Fibroblast of skin of abdomen (primary cell): Measurements from ENCODE around the gene MSI1.
"Not testable (repeated sequence)": the region's sequence is repeated elsewhere in the genome, so short reads cannot be mapped to it uniquely, and the experiment has no call there.

ENCODE experiments used
- DNase-seq: peaks from one replicate; pipeline ENCODE4 v3.0.0-alpha.2; 2013

MSI1 gene

DNA sequence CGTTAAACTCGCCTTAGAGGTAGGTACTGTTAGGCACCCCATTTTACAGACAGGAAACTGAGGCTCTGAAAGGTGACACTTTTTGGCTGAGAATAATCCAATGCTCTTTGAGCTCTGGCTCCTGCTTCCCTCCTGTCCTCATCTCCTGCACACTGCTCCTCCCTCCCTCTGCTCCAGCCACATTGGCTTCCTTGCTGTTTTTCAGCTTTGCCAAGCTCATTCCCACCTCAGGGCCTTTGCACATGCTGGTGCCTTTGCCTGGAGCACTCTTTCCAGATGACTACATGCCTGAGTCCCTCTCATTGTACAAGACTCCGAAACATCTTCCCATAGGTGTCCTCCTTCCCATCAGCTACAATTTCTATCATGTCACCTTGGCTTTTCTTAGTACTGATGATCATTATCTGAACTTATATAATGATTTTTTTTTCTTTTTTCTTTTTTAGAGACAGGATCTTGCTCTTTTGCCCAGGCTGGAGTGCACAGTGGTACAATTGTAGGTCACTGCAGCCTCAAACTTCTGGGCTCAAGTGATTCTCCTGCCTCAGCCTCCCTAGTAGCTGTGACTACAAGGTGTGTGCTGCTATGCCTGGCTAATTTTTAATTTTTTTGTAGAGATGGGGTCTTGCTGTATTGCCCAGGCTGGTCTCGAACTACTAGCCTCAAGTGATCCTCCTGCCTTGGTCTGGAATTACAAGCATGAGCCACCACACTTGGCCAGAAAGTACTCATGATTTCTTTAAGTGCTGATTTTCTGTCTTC is 15.2 kb downstream of the MSI1 start:
- DNase-seq, result no peak

DNA sequence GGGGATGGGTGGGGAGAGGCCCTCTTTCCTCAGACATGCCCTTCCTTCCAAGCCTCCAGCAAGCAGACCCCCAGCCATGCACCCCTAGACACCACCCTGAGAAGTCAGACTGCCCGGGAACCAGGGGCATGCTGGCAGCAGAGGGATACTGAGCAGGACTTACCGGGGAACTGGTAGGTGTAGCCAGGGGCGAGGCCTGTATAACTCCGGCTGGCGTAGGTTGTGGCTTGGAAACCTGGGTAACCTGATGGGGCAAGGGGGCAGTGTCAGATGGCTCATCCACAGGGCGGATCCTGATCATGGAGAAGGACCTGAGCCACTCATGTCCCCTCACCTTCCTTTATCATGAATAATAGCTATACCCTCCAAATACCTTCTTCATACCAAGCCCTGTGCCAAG is 15.8 kb downstream of the MSI1 start:
- no peak for DNase-seq

DNA sequence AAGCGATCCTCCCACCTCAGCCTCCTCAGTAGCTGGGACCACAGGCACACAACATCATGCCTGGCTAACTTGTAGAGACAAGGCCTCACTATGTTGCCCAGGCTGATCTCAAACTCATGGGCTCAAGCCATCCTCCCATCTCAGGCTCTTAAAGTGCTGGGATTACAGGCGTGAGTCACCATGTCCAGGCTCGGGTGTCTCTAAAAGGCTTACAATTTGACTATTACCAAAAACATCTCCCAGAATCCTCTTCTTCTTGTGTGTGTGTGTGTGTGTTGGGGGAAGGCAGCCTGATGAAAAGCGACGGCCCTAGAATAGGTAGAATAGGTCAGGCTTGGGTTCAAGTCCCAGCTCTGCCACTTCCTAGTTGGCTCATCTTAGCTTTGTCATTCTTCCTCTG is 16.8 kb downstream of the MSI1 start:
- DNase-seq, result peak; percentile 61

DNA sequence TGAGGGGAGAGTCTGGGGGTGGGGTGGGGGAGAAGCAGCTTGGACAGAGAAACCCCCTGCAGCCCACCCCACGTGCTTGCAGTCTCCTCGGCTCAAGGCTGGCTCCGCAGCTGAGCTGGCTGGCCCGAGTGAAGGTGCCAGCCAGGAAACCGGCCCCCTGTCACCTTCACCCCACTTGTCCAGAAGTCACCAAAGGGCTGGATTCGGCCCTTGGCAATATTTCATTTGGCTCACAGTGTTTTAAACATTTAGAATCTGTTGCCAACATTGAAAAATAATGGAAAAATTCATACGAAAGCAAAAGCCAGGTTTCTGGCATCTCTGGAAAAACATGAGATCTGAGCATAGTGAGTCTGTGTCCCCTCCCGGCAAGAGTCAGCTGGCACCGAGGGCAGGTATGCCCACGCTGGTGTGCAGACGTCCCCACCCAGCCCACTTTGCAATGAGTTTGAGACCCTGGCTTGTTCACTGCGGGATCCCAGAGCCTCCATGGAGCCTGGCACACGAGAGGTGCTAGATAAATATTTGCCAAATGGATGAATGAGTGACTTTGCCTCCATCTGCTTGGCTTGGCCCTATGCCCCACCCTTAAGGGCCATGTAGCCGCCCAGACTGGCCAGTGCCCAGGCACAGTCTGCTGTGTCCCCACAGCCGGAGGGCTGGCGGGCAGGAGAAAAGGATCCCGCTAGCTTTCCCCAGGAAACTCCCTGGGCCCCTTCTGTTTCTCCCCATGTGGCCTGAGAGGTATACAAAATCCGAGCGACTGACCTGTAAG is 18.2 kb downstream of the MSI1 start:
- no peak for DNase-seq

DNA sequence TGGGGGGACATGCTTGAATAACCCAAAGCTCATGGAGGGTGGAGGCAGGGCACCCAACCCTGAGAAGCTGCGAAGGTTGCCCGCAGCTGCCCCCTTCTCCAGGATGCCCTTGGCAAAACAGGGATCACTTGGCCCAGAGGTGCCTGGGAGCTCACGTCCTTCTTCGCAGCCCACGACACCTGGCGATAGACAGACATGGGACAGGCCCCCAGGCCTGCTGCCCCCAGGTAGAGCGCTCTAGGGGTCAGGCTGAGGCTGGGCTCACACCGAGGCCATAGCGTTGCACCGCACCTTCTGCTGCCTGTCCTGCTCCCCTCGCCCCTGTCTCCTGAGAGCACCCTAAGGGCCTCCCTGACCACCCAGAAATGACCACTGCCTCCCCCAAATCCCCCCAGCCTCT is 21.2 kb downstream of the MSI1 start:
- no peak for DNase-seq

DNA sequence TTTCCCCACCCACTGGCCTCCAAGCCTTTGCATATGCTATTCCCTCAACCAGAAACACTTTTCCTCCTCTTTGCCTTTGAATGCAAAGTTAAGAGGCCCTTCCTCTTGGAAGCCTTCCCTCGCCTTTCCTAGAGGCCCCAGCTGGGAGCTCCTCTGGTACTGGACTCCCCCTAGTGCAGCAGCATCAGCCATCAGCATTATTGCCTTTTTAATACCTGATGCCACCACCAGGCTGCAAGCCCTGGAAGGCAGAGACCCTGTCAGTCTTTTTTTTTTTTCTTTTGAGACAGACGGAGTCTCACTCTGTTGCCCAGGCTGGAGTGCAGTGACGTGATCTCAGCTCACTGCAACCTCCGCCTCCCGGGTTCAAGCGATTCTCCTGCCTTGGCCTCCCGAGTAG is 22.3 kb downstream of the MSI1 start:
- DNase-seq, result no peak

DNA sequence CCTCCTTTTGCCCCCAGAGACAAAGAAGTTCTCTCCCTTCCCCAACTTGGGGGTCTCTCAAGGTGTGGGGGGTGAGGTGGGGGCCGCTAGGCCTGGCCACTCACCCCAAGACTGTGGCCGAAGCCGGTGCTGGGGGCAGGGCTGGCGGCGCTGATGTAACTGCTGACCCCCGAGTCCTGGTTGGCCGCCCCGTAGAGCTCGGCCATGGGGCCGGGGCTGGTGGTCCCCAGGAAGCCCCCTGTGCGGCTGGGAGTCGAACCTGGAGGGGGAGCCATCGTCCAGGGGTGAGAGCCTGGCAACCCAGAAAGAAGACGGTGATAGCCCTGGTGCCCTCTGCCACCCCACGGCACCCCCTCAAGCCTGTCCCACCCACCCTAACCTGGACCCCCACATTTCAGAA is 22.9 kb downstream of the MSI1 start:
- DNase-seq, result no peak

DNA sequence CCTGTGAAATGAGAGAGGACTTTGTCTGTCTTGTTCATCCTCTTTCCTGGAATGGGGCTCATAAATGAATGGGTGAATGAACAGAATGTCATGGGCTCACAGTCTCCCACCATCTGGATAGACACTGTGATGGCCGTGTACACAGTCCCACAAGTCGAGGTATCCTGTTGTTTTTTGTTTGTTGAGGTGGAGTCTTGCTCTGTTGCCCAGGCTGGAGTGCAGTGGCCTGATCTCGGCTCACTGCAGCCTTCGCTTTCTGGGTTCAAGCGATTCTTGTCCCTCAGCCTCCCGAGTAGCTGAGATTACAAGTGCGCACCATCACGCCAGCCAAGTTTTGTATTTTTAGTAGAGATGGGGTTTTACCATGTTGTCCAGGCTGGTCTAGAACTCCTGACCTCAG is 25.3 kb downstream of the MSI1 start:
- no peak for DNase-seq

DNA sequence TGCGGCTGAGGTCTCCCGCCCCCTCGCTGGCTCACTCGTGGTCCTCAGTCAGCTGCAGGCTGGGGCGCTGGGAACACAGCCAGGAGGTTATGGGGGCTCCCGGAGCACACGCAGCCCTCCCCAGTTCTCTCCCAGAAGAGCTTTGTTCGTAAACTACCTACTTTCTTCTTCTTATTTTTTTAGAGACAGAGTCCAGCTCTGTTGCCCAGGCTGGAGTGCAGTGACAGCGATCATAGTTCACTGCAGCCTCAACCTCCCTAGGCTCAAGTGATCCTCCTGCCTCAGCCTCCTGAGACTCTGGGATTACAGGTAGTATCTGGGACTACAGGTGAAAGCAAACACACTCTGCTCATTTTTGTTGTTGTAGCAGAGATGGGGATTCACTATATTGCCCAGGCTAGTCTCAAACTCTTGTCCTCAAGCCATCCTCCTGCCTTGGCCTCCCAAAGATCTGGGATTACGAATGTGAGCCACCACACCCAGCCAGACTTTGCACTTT is 25.9 kb downstream of the MSI1 start:
- DNase-seq, result no peak

DNA sequence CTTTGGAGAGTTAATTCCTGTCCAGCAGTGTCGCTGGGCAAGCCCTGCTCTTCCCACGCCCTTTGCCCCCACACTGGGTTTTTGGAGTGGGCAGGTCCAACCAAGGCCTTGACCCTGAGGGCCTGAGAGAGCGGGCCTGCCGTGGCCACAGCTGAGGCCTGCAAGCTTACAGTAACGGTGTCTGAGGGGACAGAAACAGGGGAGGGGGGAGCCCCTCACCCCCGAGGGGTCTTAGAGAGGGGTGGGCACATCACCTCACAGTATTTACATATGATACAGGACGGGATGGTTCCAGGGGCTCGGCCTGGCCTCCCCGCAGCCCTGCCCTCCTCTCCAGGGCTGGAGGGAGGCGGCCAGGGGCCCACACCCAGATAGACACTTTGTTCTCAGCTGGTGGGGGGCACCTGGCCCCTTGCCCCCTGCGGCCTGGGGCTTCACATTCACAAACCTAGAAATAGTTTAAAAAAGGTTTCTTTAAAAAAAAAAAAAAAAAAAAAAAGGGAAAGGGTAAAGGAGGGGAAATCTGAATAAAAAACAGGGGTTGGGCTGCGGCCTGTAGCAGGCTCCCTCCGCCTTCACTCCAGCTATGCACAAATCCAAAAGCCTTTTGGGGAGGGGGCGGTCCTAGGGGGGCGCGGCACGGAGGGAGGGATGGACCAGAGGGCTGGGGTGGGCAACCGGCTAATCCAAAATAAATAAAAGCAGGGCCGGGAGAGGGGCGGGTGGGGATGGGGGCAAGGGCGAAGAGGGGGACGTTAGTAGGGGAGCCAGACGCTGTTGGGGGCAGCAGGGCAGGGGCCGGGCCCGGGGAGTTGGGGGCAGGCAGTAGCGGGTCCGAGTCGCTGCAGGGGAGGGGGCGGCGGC is 26.6 kb downstream of the MSI1 start:
- no peak for DNase-seq

DNA sequence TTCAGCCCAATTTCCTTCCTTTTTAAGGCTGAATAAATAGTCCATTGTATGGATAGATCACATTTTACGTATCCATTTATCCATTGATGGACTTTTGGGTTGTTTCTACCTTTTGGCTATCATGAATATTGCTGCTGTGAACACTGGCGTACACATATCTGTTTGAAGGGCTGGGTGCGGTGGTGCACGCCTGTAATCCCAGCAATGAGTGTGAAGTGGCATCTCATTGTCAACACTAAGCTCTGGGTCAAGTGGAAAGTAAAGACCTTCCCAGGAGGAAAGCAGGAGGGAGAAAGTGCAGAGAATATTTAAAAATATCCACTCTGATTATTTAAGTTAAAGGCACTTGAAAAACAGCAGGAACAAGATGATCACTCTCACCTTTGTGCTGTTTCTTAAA is 29.7 kb downstream of the MSI1 start:
- no peak for DNase-seq

DNA sequence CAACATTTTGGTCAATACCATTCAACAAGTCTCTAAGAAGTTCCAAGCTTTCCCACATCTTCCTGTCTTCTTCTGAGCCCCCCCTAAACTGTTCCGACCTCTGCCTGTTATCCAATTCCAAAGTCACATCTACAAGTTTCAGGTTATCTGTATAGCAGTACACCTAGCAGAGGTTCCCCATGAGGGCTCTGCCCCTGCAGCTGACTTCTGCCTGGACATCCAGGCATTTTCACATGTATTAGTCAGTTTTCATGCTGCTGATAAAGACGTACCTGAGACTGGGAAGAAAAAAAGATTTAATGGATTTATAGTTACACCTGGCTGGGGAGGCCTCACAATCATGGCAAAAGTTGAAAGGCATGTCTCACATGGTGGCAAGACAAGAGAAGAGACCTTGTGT is 31.2 kb downstream of the MSI1 start:
- DNase-seq, result no peak

DNA sequence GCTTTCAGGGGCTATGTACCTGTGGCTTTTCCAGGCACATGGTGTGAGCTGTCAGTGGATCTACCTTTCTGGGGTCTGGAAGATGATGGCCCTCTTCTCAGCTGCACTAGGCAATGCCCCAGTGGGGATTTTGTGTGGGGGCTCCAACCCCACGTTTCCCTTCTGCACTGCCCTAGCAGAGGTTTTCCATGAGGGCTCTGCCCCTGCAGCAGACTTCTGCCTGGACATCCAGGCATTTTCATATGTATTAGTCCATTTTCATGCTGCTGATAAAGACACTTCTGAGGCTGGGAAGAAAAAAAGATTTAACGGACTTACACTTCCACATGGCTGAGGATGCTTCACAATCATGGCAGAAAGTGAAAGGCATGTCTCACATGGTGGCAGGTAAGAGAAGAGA is 32.6 kb downstream of the MSI1 start:
- DNase-seq, result not testable (repeated sequence)

DNA sequence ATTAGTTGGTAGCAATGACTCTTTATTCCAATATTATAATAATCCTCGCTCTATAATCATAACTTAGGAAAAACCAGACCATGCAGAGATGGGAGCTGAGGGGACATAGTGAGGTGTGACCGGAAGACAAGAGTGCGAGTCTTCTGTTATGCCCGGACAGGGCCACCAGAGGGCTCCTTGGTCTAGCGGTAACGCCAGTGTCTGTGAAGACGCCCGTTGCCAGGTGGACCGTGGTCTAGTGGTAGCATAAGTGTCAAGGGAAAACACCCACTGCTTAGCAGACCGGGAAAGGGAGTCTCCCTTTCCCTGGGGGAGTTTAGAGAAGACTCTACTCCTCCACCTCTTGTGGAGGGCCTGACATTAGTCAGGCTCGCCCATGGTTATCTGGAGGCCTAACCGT is 33.5 kb downstream of the MSI1 start:
- peak; percentile 36 for DNase-seq

DNA sequence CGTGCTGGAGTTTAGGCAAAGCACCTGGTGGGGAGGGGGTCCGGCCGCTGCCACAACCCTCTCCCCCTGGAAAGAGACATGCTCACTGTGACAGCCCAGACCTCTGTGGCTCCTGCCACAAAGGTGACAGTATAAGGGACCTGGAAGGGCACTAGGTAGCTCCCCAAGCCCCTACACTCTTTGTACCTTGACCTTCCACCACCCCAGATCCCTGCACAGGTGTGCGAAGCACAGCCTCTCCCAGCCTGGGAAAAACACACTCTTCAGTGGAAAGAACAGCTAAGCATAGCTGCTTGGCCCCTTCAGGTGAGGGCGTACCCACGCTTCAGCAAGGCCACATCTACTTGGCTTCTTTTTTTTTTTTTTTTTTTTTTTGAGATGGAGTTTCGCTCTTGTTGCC is 36.4 kb downstream of the MSI1 start:
- DNase-seq, result no peak

DNA sequence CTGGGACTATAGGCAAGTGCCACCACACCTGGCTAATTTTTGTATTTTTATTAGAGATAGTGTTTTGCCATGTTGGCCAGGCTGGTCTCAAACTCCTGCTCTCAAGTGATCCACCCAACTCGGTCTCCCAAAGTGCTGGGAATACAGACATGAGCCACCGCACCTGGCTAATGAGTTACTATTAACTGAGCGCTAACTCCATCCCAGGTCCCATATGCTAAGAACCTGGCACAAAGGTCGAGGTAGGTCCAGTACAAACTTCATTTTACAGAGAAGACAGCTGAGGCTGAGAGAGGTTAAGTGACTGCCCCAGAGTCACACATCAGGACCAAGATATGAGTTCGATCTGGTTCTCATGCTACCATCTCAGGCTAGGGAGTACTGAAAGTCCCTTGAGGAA is 36.9 kb downstream of the MSI1 start:
- no peak for DNase-seq

DNA sequence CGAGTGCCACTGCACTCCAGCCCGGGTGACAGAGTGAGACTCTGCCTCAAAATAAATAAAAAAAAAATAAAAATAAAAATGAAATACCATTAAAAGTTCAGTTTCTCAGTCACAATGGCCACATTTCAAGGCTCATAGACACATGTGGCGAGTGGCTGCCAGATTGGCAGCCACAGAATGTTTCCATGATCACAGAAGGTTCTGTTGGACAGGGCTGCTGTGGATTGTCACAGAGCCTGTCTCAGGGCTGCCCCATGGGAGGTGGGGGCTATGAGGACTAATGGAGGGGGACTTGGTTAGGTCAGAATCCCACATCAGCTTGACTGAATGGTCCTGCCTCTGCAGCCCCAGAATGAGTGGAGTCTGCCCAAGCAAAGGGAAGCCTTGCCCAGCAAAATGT is 37.6 kb downstream of the MSI1 start:
- DNase-seq, result no peak

DNA sequence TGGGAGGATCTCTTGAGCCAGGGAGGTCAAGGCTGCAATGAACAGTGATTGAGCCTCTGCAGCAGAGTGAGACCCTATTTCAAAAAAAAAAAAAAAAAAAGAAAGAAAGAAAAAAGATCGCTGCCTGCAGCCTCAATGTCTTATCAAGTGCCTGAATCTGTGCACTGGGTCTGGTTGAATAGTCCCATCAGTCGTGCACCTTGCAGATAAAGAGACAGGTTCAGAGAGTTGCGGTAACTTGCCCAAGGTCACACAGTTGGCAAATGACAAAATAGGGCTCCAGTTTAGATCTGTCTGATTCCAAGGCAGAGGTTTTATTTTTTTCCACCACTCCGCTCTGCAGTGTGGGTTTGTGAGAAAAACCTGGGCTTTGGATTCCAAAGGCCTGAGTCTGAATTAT is 40.7 kb downstream of the MSI1 start:
- DNase-seq, result no peak

DNA sequence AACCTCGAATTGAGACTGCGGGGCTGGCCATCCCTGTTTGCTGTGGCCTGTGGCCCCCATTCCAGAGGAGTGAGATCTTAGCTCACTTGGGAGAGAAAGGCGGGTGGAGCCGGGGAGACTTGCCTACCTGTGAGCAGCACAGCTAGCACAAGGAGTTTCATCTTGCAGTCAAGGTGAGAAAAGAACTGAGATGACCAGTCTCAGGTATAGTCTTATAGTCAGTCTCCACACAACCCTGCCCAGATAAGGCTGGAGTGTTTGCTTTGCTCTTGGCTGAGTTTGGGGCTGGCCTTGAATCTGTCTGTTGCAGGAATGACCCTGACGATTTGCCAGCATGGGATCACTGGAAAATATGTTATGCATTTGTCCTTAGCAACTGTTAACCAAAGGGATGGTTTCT is 41.4 kb downstream of the MSI1 start, which contains the start of gene PLA2G1B:
PLA2G1B (minus strand) TSS at position 187 of the 400 bp plus-strand sequence; CDS start at position 161, 26 bp downstream.
- no peak for DNase-seq

DNA sequence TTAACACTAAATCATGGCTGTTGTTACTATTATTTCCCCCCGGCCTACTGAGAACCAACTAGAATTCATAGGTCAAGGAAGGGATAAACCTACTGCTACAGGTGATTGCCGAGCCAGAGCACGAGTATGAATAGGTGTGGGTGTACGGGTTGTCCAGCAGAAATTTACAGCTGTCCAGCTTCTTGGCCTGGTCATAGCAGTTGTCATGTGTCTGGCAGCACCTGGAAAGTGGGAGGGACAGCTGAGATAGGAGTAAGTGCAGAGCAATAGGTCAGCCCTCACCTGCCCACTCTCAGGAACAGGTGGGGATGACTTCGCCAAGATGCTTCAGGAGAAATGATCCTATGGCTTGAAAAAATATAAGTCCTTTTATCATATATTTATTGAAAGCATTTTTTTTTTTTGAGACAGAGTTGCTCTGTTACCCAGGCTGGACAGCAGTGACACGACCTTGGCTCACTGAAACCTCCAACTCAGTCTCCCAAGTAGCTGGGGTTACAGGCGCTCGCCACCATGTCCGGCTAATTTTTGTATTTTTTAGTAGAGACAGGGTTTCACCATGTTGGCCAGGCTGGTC is 44.0 kb downstream of the MSI1 start:
- DNase-seq, result no peak

DNA sequence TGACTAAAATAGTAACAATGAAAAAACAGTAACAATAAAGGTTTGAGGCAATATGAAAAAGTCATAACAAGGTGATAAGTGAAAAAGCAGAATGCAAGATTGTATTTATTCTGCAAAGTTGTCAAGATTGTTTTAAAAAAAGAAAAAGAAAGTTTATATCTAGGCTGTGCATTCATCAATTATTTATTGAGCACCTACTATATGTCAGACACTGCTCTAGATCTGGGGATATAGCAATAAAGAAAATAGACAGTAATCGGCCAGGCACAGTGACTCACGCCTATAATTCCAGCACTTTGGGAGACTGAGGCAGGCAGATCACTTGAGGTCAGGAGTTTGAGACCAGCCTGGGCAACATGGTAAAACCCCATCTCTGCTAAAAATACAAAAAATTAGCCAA is 45.2 kb downstream of the MSI1 start:
- DNase-seq, result no peak

DNA sequence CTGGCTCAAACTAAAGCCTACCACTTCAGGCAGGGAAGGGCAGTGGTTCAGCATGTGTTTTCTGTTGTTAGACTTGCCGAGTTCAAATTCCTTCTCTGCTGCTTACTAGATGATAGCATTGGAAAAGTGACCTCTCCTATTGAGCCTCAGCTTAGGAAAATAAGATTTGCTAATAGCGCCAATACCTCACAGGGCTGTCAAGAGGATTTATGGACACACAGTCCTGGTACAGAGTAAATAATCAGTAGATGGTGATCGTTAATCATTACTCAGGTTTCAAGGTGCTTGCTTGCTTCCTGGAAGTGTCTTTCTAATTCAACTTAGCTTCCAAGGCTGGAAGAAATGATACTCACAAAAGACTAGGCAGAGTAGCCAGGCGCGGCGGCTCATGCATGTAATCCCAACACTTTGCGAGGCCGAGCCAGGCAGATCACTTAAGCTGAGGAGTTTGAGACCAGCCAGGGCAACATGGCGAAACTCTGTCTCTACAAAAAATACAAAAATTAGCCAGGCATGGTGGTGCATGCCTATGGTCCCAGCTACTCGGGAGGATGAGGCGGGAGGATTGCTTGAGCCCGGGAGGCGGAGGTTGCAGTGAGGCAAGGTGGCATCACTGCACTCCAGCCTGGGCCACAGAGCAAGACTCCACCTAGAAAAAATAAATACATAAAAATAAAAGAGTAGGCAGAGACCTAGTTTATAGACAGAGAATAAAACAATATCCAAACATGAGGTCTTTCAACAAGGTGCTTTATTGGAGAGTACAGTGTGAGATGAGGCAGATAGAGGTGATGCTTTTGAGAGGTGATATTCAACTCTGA is 47.4 kb downstream of the MSI1 start:
- no peak for DNase-seq
